Gastrocnemius medialis (tissue), 4 donors: ENCODE data around the gene TET3. TPM values are rescaled to one million over a fixed set of nuclear protein-coding genes. Genes with fewer than 3 reads are reported as not detected.

ENCODE experiments used
- ATAC-seq, 2 donors: fragments of 150-250 bp; one replicate each; pipeline ENCODE4 v1.9.1; 2016
- DNase-seq, 2 donors: peaks; one replicate each; pipeline ENCODE4 v3.0.0-alpha.2; 2019
- H3K27ac ChIP-seq, 4 donors: fragments of 200-600 bp; sonication (generic); 1 replicate in 1 of 4; 2 replicates in 3 of 4; pipeline ENCODE4 v1.5.1; 2016 to 2018; ENCODE audit warnings: mild to moderate bottlenecking in 2 of 4, moderate library complexity in 1 of 4
- H3K27me3 ChIP-seq, 3 donors: fragments of 200-600 bp; sonication (generic) in 2 of 3; 1 replicate in 1 of 3; 2 replicates in 2 of 3; pipeline versions ENCODE4 v1.5.1 to v1.6.0; 2016 to 2019; ENCODE audit warnings: mild to moderate bottlenecking in 1 of 3, moderate library complexity in 1 of 3
- H3K36me3 ChIP-seq, 2 donors: fragments of 200-600 bp; sonication (generic) in 1 of 2; one replicate each; pipeline ENCODE4 v1.5.1; 2017 to 2018
- H3K4me1 ChIP-seq, 2 donors: fragments of 200-600 bp; sonication (generic) in 1 of 2; one replicate each; pipeline ENCODE4 v1.5.1; 2016 to 2017; ENCODE audit warnings: mild to moderate bottlenecking in 2 of 2
- H3K4me3 ChIP-seq, 4 donors: fragments of 200-600 bp; sonication (generic) in 3 of 4; 1 replicate in 1 of 4; 2 replicates in 3 of 4; pipeline ENCODE4 v1.5.1; 2016 to 2019; ENCODE audit warnings: mild to moderate bottlenecking in 2 of 4
- H3K9me3 ChIP-seq, 3 donors: fragments of 200-600 bp; sonication (generic) in 2 of 3; 1 replicate in 1 of 3; 2 replicates in 2 of 3; pipeline ENCODE4 v1.5.1; 2016 to 2019
- CTCF ChIP-seq, 5 experiments: fragments of 450-650 bp in 3 of 5; fragments of 200-600 bp in 2 of 5; sonication (generic) in 2 of 5; IDR thresholded peaks in 4 of 5; conservative IDR thresholded peaks in 1 of 5; 1 replicate in 4 of 5; 2 replicates in 1 of 5; pipeline ENCODE4 v1.5.1; 2016 to 2019; ENCODE audit warnings: antibody characterized with exemption in 5 of 5, mild to moderate bottlenecking in 3 of 5, moderate library complexity in 3 of 5
- POLR2A ChIP-seq, 2 donors: fragments of 450-650 bp; IDR thresholded peaks; one replicate each; pipeline ENCODE4 v1.6.1; 2017; ENCODE audit warnings: antibody characterized with exemption in 2 of 2, mild to moderate bottlenecking in 2 of 2, moderate library complexity in 2 of 2
- in situ Hi-C, 4 donors: fragments of 200-750 bp; cut with MboI; loops; one replicate each; pipeline versions ENCODE4 v1.15.0 to v1.8.0; 2017; ENCODE audit warnings: low sequenced_read_pairs in 4 of 4
- intact Hi-C: fragments of 100-400 bp; cut with DNase I; formaldehyde crosslinking; loops from one replicate; pipeline ENCODE4 v1.15.1; 2023; ENCODE audit warnings: low total_unique reads
- total RNA-seq, 4 donors: library from RNA; depleted of rRNA; stranded (reverse); fragments of >200 nt; gene quantifications; one replicate each; pipeline versions ENCODE4 v1.1.0 to v1.2.3, GENCODE V29; 2016

The TET3 gene
- total RNA-seq, 4 donors from 2014 or later = 2.1 to 3.3 (median 2.9) TPM

DNA sequence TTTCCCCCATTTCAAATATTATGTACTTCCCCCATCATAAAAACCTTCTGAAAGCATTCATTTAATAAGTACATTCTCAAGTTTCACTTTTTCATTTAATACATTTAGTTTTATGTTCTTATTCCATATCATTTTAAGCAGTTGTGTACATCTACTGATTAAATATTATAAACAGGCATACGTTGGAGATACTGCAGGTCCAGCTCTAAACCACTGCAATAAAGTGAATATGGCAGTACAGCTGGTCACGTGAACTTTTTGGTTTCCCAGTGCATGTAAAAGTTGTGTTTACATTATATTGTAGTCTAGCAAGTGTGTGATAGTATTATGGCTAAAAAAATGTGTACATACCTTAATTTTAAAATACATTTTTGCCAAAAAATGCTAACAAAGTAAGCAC is 48.7 kb downstream of the TET3 start:
- peaks cover 13 to 22% of the 10 kb centered on the region in 2 donors for H3K4me1 ChIP-seq
- intact Hi-C loops = no loop called here
- no peak for ATAC-seq
- no peaks in the 10 kb centered on the region for H3K36me3 ChIP-seq
- in situ Hi-C loops = no loop called here
- no peak for TF ChIP-seq CTCF (IDR thresholded peaks at IDR 0.05 in 4 of 5, conservative IDR thresholded peaks at IDR 0.05 in 1 of 5)
- TF ChIP-seq POLR2A (IDR thresholded peaks at IDR 0.05) = no peak
- H3K9me3 ChIP-seq = no peaks in the 10 kb centered on the region
- no peak overlapping the region for H3K27ac ChIP-seq
- H3K4me3 ChIP-seq = no peak overlapping the region
- DNase-seq = no peak
- no peaks in the 10 kb centered on the region for H3K27me3 ChIP-seq

Other genes starting within 250 kb of the TET3 start
- 10 to 100 TPM; 49.4 to 90.1 (median 55.9) TPM for gene TPRKB, start 247.6 kb upstream of the TET3 start, total RNA-seq
- gene DUSP11, start 204.8 kb upstream of the TET3 start, total RNA-seq = 10 to 100 TPM; 13.6 to 15.8 (median 14.7) TPM
- gene C2orf78, start 200.7 kb upstream of the TET3 start, total RNA-seq = under 1 TPM in 1 of 4 donors, not detected in 3; 0.16 TPM
- 10 to 100 TPM; 38.0 to 85.4 (median 67.1) TPM for gene STAMBP, start 155.9 kb upstream of the TET3 start, total RNA-seq
- 1 to 10 TPM in 3 of 4 donors, under 1 TPM in 1; 0.41 to 3.1 (median 1.9) TPM for gene ACTG2, start 91.9 kb upstream of the TET3 start, total RNA-seq
- gene DGUOK, start 58.0 kb upstream of the TET3 start, total RNA-seq = 10 to 100 TPM; 10.2 to 25.2 (median 20.3) TPM
- 100 to 1,000 TPM in 1 of 4 donors, 10 to 100 TPM in 3; 32.2 to 114 (median 69.5) TPM for gene BOLA3, start 163.0 kb downstream of the TET3 start, total RNA-seq
- 10 to 100 TPM; 19.9 to 44.3 (median 35.5) TPM for gene MOB1A, start 194.0 kb downstream of the TET3 start, total RNA-seq
- gene MTHFD2, start 213.7 kb downstream of the TET3 start, total RNA-seq = 10 to 100 TPM; 29.0 to 53.5 (median 32.5) TPM